Measurements from ENCODE around the gene MAPK8. TPM values are rescaled to one million over a fixed set of nuclear protein-coding genes. Genes with fewer than 3 reads are reported as not detected.
"Not testable (repeated sequence)": the region's sequence is repeated elsewhere in the genome, so short reads cannot be mapped to it uniquely, and the experiment has no call there.

MAPK8 gene
- polyA plus RNA-seq, 3 donors, result 18.4 to 21.1 (median 18.5) TPM

DNA sequence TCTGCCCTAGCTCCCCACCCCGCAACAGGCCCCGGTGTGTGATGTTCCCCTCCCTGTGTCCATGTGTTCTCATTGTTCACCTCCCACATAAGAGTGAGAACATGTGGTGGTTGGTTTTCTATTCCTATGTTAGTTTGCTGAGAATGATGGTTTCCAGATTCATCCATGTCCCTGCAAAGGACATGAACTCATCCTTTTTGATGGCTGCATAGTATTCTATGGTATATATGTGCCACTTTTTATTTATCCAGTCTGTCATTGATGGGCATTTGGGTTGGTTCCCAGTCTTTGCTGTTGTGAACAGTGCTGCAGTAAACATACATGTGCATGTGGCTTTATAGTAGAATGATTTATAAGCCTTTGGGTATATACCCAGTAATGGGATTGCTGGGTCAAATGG, 41.1 kb downstream of the MAPK8 start:
- H3K4me3 Mint-ChIP-seq; H3K27me3 ChIP-seq (ENCODE audit: control insufficient read depth in 2 of 2, insufficient read depth in 2 of 2, low read length in 2 of 2); H3K9me3 ChIP-seq (replicated peaks in 1 of 2; ENCODE audit: control insufficient read depth in 1 of 2, insufficient read depth in 1 of 2, low read length in 2 of 2); intact Hi-C loops (cut with micrococcal nuclease); DNase-seq; H3K27ac Mint-ChIP-seq; H3K9ac ChIP-seq (ENCODE audit: insufficient read depth, low read length, poor library complexity, severe bottlenecking); H3K4me3 ChIP-seq (replicated peaks in 1 of 3; ENCODE audit: low read depth in 2 of 3, low read length in 3 of 3); H3K4me1 Mint-ChIP-seq; H3K36me3 ChIP-seq (replicated peaks in 1 of 2; ENCODE audit: control insufficient read depth in 1 of 2, insufficient read depth in 2 of 2, low read length in 2 of 2); H3K27me3 Mint-ChIP-seq (ENCODE audit: low read depth in 3 of 3); H3K79me2 ChIP-seq (ENCODE audit: insufficient read depth, low read length); H3K4me1 ChIP-seq (ENCODE audit: control insufficient read depth in 1 of 2, insufficient read depth in 2 of 2, low read length in 2 of 2); H3K27ac ChIP-seq (ENCODE audit: low read depth in 1 of 2, low read length in 2 of 2); H3K4me2 ChIP-seq (replicated peaks; ENCODE audit: extremely low read depth, low read length, poor library complexity, severe bottlenecking); H2AFZ ChIP-seq (ENCODE audit: insufficient read depth, low read depth, low read length, poor library complexity, severe bottlenecking): not testable (repeated sequence)
- Mint-ChIP-seq H3K9me3 (peaks cover 23 to 40% (median 28%) of the 10 kb centered on the region in 7 donors), H3K36me3 (peaks cover 9 to 15% of the 10 kb centered on the region in 2 donors)
- WGBS (ENCODE audit: insufficient coverage), result no CpG with 5 or more reads among the region's 2 CpGs
- H4K20me1 ChIP-seq (ENCODE audit: insufficient read depth, low read length), result peaks cover 15% of the 10 kb centered on the region

DNA sequence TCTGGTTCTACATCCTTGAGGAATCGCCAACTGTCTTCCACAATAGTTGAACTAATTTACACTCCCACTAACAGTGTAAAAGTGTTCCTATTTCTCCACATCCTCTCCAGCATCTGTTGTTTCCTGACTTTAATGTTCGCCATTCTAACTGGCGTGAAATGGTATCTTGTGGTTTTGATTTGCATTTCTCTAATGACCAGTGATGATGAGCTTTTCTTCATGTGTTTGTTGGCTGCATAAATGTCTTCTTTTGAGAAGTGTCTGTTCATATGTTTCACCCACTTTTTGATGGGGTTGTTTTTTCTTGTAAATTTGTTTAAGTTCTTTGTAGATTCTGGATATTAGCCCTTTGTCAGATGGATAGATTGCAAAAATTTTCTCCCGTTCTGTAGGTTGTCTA, 41.5 kb downstream of the MAPK8 start:
- H3K4me3 ChIP-seq (replicated peaks in 1 of 3; ENCODE audit: low read depth in 2 of 3, low read length in 3 of 3); H3K4me2 ChIP-seq (replicated peaks; ENCODE audit: extremely low read depth, low read length, poor library complexity, severe bottlenecking); H3K79me2 ChIP-seq (ENCODE audit: insufficient read depth, low read length); H3K27ac ChIP-seq (ENCODE audit: low read depth in 1 of 2, low read length in 2 of 2); intact Hi-C loops (cut with micrococcal nuclease); H3K9ac ChIP-seq (ENCODE audit: insufficient read depth, low read length, poor library complexity, severe bottlenecking); H3K36me3 ChIP-seq (replicated peaks in 1 of 2; ENCODE audit: control insufficient read depth in 1 of 2, insufficient read depth in 2 of 2, low read length in 2 of 2); H3K9me3 ChIP-seq (replicated peaks in 1 of 2; ENCODE audit: control insufficient read depth in 1 of 2, insufficient read depth in 1 of 2, low read length in 2 of 2); H2AFZ ChIP-seq (ENCODE audit: insufficient read depth, low read depth, low read length, poor library complexity, severe bottlenecking); H3K27me3 Mint-ChIP-seq (ENCODE audit: low read depth in 3 of 3); H3K27me3 ChIP-seq (ENCODE audit: control insufficient read depth in 2 of 2, insufficient read depth in 2 of 2, low read length in 2 of 2); H3K4me3 Mint-ChIP-seq; DNase-seq; H3K27ac Mint-ChIP-seq; H3K4me1 Mint-ChIP-seq; H3K4me1 ChIP-seq (ENCODE audit: control insufficient read depth in 1 of 2, insufficient read depth in 2 of 2, low read length in 2 of 2): not testable (repeated sequence)
- Mint-ChIP-seq H3K36me3 (peaks cover 9 to 15% of the 10 kb centered on the region in 2 donors), H3K9me3 (peaks cover 23 to 40% (median 30%) of the 10 kb centered on the region in 7 donors)
- WGBS (ENCODE audit: insufficient coverage), result no CpG with 5 or more reads among the region's 4 CpGs
- H4K20me1 ChIP-seq (ENCODE audit: insufficient read depth, low read length), result peaks cover 15% of the 10 kb centered on the region

DNA sequence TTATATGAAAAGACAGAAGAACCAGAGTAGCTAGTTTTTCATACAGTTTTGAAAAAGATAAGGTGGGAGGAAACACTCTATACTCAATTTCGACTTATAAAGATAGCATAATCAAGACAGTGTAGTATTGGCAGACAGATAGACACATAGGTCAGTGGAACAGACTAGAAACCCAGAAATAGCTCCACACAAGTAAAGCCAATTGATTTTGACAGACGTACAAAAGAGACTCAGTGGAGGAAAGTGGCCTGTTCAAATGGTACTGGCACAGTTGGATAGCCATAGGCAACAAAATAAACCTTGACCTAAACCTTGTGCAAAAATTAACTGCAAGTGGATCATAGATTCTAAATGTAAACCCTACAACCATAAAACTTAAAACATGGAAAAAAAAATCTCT, 46.8 kb downstream of the MAPK8 start:
- H3K36me3 ChIP-seq (replicated peaks in 1 of 2; ENCODE audit: control insufficient read depth in 1 of 2, insufficient read depth in 2 of 2, low read length in 2 of 2), result no peaks in the 10 kb centered on the region
- intact Hi-C loops (cut with micrococcal nuclease), result no loop called here
- peaks cover under 1% of the 10 kb centered on the region for H3K4me1 Mint-ChIP-seq
- H4K20me1 ChIP-seq (ENCODE audit: insufficient read depth, low read length), result peaks cover 13% of the 10 kb centered on the region
- H3K27me3 Mint-ChIP-seq (ENCODE audit: low read depth in 3 of 3), result no peaks in the 10 kb centered on the region
- peaks cover 6 to 11% of the 10 kb centered on the region in 2 donors for H3K36me3 Mint-ChIP-seq
- no peak overlapping the region for H3K4me3 ChIP-seq (replicated peaks in 1 of 3; ENCODE audit: low read depth in 2 of 3, low read length in 3 of 3)
- no peaks in the 10 kb centered on the region for H3K27me3 ChIP-seq (ENCODE audit: control insufficient read depth in 2 of 2, insufficient read depth in 2 of 2, low read length in 2 of 2)
- no CpG with 5 or more reads among the region's 2 CpGs for WGBS (ENCODE audit: insufficient coverage)
- H2AFZ ChIP-seq (ENCODE audit: insufficient read depth, low read depth, low read length, poor library complexity, severe bottlenecking), result no peak overlapping the region
- H3K4me2 ChIP-seq (replicated peaks; ENCODE audit: extremely low read depth, low read length, poor library complexity, severe bottlenecking), result no peak overlapping the region
- peaks cover 13 to 26% (median 16%) of the 10 kb centered on the region in 7 donors for H3K9me3 Mint-ChIP-seq
- no peak overlapping the region for H3K4me3 Mint-ChIP-seq
- DNase-seq, result no peak
- H3K27ac ChIP-seq (ENCODE audit: low read depth in 1 of 2, low read length in 2 of 2), result no peak overlapping the region
- H3K79me2 ChIP-seq (ENCODE audit: insufficient read depth, low read length), result no peaks in the 10 kb centered on the region
- no peak overlapping the region for H3K9ac ChIP-seq (ENCODE audit: insufficient read depth, low read length, poor library complexity, severe bottlenecking)
- TF ChIP-seq, protein P1, sequence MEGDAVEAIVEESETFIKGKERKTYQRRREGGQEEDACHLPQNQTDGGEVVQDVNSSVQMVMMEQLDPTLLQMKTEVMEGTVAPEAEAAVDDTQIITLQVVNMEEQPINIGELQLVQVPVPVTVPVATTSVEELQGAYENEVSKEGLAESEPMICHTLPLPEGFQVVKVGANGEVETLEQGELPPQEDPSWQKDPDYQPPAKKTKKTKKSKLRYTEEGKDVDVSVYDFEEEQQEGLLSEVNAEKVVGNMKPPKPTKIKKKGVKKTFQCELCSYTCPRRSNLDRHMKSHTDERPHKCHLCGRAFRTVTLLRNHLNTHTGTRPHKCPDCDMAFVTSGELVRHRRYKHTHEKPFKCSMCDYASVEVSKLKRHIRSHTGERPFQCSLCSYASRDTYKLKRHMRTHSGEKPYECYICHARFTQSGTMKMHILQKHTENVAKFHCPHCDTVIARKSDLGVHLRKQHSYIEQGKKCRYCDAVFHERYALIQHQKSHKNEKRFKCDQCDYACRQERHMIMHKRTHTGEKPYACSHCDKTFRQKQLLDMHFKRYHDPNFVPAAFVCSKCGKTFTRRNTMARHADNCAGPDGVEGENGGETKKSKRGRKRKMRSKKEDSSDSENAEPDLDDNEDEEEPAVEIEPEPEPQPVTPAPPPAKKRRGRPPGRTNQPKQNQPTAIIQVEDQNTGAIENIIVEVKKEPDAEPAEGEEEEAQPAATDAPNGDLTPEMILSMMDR (IDR thresholded peaks at IDR 0.05), result no peak
- H3K9me3 ChIP-seq (replicated peaks in 1 of 2; ENCODE audit: control insufficient read depth in 1 of 2, insufficient read depth in 1 of 2, low read length in 2 of 2), result no peaks in the 10 kb centered on the region
- H3K4me1 ChIP-seq (ENCODE audit: control insufficient read depth in 1 of 2, insufficient read depth in 2 of 2, low read length in 2 of 2), result no peaks in the 10 kb centered on the region
- H3K27ac Mint-ChIP-seq, result no peak overlapping the region
